Activated CD4-positive, alpha-beta T cell treated with anti-CD3 and anti-CD28 coated beads for 24 hours (primary cell): ENCODE measurements around the gene TFPT.
A peak's percentile ranks its signal among the peaks of the same experiment; 100 is the strongest.
"Not testable (repeated sequence)": the region's sequence is repeated elsewhere in the genome, so short reads cannot be mapped to it uniquely, and the experiment has no call there.

Source experiments
- DNase-seq, 2 donors: peaks; one replicate each; pipeline ENCODE4 v3.0.0-alpha.2; 2020; ENCODE audit warnings: low read depth in 2 of 2

Gene TFPT

DNA sequence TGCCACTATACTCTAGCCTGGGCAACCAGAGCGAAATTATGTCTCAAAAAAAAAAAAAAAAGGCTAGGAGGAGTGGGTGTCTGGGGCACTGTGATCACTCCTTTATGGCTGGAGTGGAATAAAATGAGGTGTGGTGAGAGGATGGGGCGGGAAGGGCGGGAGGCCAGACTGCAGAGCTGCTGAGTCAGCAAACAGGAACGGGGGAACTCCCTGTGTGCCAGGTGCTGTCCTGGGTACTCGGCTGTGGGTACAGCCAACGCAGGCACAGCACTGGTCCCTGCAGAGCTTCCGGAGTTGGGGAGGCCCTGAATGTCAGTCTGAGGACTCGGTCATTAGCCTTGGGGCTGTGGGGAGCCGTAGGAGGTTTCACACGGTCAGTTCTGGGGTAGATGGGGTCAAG is 5.8 kb upstream of the TFPT start:
- no peak for DNase-seq

DNA sequence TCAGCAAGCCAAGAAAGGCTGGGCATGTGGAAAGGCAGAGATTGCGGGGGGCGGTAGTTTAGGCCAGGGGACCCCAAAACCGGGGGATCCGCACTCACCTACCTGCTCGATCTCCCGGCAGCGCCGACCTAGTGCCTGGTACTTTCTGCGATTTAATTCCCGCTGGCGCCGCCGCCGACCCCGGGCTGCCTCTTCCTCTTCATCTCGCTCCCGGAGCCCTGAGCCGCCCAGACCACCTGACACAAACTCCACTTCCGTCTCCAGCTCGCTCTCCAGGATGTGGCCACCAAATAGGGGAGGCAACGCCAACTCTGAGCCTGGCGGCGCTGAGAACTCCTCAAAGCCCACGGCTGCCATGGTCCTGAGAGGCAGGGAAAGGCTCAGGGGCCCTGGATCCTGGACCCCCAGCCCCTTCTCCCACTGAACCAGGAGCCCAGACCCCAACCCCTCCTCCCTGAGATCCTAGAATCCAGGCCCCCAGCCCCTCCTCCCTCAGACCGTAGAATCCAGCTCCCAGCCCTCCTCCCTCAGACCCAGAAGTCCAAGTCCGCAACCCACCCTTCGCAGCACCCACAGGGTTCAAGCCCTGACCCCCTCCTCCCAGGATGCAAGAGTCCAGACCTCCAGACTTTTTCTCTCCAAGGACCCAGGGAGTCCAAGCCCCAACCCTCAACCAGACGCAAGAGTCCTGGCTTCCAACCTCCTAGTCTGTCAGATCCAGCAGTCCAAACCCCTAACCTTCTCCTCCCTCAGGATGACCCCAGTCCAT is 933 bp downstream of the TFPT start:
- no peak for DNase-seq

DNA sequence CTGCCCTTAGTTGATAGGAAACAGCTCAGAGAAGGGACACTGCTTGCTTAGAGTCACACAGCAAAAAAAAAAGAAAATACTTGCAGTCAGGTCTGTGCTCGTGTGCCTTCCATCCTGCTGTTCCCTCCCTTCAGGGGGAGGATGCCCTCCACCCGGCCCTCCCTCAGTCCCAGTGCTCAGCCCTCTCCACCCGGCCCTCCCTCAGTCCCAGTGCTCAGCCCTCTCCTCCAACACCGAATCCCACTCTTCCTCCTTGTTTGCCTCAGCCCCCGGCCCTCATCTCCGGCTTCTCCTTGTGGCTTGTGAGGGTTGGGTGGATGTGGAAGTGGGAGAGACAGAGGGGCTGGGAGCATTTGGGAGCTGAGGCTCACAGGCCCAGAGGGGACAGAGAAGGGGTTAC is 5.8 kb downstream of the TFPT start:
- DNase-seq, result no peak

DNA sequence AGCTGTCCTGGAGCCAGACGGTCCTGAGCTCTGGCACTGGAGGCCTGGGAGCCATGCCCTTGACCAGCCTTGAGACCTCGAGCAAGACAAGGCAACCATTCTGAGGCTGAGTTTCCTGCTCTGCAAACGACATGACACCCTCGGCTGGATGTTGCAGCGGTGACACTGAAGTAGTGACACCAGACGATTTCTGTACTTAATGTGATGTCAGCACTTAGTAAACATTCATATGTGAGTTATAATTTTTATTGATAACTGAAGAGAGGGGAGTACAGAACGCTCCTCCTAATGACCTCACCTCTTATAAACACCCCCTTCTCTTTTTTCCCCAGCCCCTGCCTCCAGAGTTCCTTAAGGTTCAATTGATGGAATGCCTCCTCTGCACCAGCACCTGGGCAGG is 7.0 kb downstream of the TFPT start:
- DNase-seq, result no peak

DNA sequence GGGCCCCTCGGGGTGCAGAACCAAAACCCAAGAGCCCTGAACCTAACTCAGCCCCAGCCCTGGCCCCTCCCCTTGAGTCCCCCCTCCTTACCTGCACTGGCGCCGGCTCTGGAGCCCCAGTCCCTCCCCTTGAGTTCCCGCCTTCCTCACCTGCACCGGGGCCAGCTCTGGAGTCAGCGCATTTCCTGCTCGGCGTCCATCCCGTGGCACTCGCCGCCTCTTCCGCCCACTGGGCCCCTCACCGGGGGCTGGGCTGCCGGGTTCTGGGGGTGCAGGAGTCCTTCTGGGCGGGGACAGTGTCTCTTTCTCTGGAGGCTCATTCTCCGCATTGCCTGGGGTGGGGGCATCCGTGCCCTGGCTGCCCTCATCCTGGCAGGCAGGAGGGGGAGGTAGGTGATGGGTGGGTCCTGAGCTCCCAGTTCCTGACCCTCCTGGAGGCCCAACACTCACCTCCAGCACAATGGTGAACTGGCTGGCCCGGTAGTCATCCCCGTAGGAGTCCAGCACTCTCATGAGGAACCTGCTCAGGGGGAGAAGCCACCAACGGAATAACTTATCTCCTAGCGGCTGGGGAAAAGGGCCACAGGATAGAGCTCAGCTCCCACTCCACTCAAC is 7.5 kb downstream of the TFPT start:
- no peak for DNase-seq

DNA sequence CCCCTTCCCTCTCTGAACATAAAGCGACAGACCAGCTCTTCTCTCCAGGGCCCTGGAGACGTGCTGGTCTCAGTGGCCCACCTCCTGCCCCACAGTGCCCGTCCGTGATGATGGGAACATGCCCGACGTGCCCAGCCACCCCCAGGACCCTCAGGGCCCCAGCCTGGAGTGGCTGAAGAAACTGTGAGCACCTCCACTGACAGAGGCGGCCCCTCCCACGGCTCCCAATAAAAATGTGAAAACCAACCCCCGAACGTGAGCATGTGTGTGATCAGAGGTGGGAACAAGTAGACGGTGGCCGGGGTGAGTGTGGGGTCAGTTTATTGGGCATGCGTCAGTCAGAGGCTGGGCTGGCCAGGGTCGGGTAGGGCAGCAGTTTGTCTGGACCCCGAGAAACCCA is 8.7 kb downstream of the TFPT start:
- no peak for DNase-seq

DNA sequence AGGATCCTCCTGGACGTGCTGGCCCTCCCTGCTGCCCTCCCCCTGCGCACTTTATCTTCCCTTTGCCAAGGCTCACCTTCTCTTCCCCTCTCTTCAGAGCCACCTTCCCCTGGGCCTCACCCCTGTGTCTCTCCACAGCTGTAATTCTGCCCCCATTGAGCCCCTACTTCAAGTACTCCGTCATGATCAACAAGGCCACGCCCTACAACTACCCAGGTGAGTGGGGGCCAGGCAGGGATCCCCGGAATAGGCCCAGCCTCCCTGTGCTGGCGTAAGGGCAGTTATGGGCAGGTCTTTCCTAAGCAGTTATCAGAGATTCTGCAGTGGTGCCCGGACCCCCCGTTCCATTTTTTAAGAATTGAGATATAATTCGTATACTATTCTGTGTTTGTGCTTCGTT is 9.7 kb downstream of the TFPT start:
- DNase-seq, result no peak

DNA sequence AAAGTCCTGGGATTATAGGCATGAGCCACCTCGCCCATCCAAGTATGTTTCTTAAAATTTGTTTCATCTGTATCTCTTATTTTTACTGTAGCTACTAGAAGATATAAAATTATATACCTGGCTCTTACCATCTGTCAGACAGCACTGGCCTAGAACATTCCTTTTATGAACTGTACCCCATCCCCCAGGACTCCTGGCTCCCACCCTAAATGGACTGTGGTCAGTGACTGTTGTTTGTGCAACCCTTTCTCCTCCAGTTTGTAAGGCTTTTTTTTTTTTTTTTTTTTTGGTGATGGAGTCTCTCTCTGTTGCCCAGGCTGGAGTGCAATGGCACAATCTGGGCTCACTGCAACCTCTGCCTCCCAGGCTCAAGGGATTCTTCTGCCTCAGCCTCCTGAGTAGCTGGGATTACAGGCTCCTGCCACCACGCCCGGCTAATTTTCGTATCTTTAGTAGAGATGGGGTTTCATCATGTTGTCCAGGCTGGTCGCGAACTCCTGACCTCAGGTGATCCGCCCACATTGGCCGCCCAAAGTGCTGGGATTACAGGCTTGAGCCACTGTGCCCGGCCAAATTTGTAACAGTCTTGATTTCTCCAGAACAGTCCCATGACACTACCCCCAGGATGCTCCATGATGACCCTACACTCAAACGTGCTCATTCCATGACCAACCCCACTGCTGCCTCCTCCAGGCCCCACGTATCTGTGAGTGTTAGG is 10.3 kb downstream of the TFPT start:
- DNase-seq, result no peak

DNA sequence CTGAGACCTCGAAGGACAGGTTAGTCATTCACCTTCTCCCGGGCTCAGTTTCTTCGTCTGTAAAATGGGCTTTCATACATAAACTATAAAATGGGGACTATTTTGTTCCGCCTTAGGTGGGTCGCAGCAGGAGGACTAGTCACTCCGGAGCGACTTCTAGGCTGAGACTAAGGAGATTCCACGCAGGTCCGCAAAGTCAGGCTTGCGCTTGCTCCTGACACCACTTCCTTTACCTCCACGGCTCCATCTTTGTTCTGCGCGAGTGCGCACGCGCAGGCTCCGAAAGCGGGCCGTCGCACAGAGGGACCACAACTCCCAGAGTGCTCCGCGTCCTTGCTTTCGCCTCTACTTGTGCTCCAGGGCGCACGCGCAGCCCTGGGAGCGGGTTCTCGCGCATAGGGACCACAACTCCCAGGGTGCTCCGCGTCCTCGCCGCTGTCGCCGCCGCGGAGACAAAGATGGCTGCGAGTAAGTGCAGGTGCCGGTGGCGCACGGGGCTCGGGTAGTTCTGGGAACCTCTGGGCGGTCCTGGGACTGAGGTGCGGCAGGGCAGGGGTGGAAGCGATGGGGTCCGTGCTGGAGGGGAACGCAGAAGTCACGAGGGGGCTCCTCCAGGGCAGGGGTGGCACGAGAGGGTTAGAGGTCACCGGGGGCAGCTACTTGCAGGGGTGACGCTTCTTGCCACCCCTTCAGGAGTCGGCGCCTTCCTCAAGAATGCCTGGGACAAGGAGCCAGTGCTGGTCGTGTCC is 12.9 kb downstream of the TFPT start, which contains the start of gene NDUFA3:
TSS of gene NDUFA3 (plus strand) at position 435 of the 749 bp plus-strand sequence. CDS start at position 459, 24 bp downstream.
- peak; percentile 94 to 95 for DNase-seq

DNA sequence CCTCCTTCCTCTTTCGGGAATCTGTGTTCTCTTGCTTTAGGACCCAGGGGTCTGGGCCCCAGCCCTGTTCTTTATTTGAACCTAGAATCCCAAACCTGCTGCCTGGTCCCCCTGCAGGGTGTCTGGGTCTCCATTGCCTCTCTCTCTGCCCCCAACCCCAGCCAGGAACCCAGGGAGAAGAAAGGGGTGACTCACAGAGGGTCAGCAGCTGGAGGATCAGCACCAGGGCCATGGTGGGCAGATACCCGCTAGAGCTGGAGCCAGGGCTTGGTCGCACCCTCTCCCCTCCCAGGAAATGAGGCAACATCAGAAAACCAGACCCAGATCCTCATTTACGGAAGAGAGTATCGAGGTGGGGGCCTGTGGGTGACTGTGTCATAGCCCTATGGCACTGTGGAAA is 14.9 kb downstream of the TFPT start, which contains the start of gene OSCAR:
TSS of gene OSCAR (minus strand) at position 243 of the 400 bp plus-strand sequence. CDS start at position 232, 11 bp downstream.
- no peak for DNase-seq

DNA sequence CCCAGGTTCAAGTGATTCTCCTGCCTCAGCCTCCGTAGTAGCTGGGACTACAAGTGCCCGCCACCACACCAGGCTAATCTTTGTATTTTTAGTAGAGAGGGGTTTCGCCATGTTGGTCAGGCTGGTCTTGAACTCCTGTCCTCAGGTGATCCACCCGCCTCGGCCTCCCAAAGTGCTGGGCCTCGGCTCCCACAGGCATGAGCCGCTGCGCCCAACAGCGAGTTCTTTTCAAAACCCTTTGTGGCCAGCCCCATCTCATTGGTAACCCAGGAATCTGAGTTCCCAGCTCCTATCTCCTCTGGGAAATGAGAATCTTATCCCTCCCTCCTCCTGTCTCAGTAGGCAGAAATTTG is 15.6 kb downstream of the TFPT start:
- not testable (repeated sequence) for DNase-seq

DNA sequence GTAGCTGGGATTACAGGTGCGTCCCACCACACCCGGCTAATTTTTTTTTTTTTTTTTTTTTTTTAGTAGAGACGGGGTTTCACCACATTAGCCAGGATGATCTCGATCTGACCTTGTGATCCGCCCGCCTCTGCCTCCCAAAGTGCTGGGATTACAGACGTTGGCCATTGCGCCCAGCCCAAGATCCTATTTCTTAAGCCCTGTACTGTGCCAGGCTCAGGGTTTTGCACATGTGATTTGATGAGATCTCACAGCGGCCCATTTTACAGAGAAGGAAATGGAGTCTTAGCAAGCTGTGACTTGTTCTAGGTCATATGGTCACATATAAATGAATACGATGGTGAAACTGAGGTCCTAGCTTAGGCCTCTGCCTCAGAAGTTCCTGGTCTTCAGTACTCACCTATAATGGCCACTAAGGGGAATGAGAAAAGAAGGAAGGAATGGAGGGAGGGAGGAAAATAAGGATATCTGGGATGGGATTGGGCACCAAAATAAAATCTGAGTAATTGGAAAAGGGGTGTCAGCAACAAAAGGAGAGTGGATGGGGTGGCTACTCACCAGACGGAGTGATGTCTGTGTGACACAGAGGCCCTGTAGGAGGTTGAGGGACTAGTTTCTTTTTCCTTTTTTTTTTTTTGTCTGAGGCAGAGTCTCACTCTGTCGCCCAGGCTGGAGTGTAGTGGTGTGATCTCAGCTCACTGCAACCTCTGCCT is 16.1 kb downstream of the TFPT start:
- no peak for DNase-seq

DNA sequence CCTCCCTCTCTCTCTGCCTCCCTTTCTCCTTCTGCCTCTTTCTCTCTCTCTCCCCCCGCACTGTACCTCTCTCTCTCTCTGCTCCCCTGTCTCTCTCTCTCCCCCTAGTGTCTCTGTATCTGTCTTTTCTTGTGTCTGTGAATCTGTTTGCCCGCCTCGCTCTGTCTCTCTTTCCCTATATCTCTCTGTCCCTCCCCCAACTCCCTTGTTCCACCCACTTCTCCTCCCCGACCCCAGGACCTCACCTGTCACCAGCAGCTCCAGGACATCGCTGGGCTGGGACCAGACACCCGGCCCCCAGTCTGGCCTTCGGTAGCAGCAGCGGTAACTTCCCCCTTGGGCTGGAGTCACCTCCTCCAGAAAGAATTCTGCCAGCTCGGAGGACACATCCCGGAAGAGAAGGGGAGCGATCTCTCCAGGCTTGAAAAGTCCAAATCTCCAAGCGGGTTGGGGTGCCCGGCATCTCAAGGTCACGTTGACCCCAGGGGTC is 18.8 kb downstream of the TFPT start:
- no peak for DNase-seq

DNA sequence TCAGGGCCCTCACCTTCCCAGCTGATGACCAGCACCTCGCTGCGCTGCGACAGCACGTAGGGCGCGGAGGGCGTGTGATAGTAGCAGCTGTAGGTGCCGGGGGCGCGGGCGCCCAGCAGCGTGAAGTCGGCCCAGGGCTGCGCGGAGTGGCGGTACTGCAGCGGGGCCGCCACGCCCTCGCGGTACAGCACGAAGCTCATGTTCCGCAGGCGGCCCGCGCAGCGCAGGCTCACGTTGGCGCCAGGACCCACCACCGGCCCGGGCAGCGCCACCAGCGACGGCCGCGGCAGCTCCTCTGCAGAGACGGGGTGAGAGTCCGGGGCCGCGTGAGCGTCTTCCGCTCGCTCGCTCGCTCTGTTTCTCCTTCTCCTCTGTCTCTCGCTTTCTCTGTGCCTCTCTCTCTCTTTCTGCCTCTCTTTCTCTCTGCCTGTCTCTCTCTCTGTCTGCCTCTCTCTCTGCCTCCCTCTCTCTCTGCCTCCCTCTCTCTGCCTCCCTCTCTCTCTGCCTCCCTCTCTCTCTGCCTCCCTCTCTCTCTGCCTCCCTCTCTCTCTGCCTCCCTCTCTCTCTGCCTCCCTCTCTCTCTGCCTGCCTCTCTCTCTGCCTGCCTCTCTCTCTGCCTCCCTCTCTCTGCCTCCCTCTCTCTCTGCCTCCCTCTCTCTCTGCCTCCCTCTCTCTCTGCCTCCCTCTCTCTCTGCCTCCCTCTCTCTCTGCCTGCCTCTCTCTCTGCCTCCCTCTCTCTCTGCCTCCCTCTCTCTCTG is 19.4 kb downstream of the TFPT start:
- not testable (repeated sequence) for DNase-seq

DNA sequence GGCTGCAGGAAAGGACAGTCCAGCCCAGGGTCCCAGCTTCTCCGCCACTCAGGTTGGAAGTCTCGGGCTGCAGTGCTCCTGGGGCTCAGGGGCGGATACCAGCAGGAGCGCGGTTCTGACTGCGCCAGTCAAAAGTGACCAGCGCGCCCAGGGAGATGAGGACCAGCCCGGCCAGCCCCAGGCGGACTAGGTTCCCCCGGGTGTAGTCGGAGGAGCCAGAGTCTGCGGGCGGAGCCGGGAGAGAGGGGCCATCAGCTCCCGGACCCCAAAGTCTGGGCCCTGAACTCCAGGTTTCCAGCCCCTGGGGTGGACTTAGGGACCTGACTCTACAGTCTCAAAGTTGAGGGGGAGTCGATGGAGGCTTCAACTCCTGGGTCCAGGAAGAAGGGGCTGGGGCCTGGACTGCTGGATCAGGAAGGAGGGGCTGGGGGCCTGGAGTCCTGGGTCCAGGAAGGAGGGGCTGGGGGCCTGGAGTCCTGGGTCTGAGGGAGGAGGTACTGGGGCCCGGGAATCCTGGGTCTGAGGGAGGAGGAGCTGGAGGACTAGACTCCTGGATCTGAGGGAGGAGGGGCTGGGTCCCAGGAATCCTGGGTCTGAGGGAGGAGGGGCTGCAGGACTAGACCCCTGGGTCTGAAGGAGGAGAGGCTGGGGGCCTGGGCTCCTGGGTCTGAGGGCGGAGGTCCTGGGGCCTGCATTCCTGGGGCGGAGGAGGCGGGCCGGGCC is 20.2 kb downstream of the TFPT start:
- DNase-seq, result no peak

DNA sequence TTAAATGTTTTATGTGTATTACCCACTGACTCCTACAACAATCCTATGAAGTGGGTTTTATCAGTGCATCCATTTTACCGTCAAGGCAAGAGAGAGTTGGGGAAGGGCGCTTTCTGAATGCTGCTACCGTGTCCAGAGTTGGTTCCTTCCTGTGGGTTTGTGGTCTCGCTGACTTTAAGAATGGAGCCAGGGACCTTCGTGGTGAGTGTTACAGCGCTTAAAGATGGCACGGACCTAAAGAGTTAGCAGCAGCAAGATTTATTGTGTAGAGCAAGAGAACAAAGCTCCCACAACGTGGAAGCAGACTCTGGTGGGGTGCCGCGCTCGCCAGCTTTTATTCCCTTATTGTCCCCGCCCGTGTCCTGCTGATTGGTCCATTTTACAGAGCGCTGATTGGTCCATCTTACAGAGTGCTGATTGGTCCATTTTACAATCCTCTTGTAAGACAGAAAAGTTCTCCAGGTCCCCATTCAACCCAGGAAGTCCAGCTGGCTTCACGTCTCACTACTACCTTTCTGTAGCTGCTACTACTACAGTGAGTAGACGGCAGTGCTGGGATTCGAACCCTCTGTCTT is 20.9 kb downstream of the TFPT start:
- DNase-seq, result no peak

DNA sequence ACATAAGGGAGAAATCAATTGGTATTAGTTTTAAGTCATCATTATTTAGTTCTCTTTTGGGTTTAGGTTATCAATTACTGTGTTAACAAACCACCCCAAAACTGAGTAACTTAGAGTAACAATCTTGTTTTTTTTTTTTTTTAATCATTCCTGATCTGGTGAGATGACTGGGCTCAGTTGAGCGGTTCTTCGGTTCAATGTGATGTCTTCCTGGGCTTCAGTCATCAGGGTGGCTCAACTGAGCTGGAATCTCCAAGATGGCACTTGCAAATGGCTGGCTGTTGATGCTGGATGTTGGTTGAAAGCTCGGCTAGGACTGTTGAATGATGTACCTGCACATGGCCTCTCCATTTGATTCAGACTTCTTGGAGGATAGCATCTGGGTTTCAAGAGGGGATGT is 31.0 kb downstream of the TFPT start:
- DNase-seq, result no peak

DNA sequence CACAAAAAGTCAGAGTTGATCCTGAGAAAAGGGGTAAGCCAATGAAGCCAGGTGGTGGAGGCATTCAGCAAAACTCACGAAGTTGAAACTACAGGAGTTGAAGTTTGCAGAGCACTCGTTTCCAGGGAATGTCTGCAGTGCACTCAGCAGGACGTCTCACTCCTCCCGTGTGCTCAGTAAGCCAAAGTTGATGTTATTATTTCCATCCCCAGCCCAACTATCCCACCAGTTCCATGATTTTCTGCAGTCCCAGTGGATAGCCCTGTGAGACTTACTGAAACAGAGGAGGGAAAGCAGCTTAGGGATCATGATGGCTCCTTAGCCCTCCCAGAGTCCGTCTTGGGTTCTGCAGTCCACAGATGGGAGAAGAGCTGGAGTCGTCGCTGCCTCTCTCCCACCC is 34.4 kb downstream of the TFPT start, which contains the start of gene TARM1:
TSS of gene TARM1 (minus strand) at position 334 of the 400 bp plus-strand sequence. CDS start at position 309, 25 bp downstream.
- DNase-seq, result no peak

DNA sequence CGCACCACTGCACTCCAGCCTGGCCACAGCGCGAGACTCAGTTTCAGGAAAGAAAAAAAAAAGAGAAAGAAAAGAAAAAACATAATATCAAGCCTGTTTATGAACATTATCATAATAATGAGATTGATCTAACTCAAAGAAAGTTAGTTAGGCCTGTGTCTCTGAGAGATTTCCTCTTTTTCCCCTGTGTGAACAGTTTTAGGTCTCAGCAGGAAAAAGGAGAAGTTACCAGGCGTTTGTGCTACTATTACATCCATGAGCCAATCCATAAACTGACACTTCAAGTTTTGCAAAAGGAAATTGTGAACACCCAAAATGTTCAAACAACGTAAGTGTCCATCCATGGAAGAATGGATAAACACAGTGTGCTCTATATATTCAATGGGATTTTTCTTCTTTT is 38.1 kb downstream of the TFPT start:
- no peak for DNase-seq
